Activated CD4-positive, CD25-positive, alpha-beta regulatory T cell treated with anti-CD3 and anti-CD28 coated beads, Interleukin-2, amount 50 U/mL, for 16 hours (primary cell): ENCODE results near the gene ACP5.
A peak's percentile ranks its signal among the peaks of the same experiment; 100 is the strongest.
"Not testable (repeated sequence)": the region's sequence is repeated elsewhere in the genome, so short reads cannot be mapped to it uniquely, and the experiment has no call there.

ENCODE experiments used
- DNase-seq: peaks from one replicate; pipeline ENCODE4 v3.0.0-alpha.2; 2020; ENCODE audit warnings: low read depth, low spot score

ACP5 gene

DNA sequence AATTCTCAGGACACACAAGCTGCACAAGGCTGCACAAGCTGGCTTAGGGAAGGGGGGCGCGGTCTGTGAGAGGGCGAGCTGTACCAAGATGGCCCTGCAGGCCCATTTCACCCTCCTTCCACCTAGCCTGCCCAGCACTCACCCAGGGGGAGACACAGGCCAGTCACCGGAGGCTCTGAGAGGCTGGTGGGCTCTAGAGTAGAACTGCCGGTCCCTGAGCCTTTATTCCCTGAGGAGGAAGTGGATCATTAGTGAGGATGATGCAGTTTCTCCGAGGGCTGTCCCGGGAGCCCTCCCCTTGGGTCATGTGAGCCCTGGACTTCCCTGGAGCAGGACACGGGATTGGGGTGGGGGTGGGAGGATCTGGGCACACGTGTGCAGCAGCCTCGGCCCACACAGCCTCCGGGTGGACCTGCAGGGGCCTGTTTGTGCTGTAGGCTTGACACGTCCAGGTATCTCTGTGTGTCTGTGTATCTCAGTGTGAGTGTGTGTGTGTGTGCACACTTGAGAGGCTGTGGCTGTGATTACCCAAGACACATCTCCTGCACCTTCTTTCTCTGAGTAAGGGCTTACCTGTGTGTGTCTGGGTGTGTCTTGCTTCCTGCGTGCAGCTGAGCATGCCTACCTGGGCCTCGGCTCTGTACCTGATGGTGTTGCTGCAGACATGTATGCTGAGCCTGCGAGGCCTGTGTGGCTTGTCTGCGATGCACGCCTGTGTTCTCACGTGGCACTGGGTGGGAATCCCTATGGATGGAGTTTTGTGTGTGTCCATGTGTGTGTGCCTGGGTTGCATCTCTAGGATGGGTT, at the start of gene ACP5:
Gene ACP5, minus strand, starts transcription at position 195 of the 807 bp plus-strand sequence. CDS start 328 bp downstream, outside the sequence.
- DNase-seq: no peak

DNA sequence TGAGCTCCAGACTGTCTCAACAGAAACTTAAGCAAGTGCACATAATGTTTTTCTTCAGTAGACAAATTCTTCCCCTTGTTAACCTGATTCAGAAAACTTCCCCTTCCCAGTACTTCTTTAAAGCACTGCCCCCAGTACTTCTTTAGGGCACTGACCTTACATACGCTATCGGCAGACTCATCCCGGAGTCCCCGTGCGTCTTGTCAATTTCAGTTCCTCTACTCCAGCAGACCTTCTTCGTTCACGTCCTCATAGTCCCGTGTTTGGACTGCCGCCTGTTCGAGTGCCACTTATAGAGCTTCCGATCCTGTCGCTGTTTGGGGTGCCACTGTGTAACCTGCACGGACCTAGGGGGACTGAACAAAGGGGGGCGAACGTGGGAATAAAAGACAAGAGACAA, 48.8 kb upstream of the ACP5 start:
- no peak for DNase-seq

DNA sequence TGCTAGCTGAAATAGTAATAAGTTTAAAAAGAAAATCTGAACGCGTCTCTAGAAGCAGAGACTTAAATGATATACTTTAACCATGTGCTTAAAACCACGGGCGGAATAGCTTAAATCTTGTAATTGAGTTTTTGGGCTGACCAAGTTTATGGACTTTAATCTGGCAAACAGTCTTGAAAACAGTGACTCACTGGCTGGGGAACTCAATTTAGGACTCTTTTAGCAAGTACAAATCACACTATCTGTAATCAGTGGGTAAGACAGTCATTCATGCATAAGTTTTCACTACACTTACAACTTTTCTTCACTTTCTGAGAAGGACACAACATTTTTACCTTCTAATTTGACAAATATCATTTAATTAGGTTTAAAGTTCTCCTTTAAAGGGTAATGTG, 46.6 kb upstream of the ACP5 start:
- no peak for DNase-seq

DNA sequence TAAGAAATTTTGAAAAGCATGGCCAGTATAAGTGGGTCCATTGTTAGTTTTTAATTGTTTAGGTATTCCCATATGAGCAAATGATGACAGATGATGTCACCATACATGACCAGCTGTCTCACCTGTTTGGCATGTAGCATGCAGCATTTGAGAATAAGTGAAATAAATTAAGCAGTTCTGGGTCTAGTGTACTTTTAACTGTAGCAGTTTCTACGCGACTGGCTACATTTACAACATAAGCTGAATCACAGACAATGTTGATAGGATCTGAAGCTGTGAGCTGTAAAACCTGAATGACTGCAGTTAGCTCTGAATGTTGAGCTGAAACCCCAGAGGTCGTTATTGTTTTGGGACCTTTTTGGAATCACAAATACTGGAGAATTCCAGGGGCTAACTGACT, 45.0 kb upstream of the ACP5 start:
- DNase-seq: not testable (repeated sequence)

DNA sequence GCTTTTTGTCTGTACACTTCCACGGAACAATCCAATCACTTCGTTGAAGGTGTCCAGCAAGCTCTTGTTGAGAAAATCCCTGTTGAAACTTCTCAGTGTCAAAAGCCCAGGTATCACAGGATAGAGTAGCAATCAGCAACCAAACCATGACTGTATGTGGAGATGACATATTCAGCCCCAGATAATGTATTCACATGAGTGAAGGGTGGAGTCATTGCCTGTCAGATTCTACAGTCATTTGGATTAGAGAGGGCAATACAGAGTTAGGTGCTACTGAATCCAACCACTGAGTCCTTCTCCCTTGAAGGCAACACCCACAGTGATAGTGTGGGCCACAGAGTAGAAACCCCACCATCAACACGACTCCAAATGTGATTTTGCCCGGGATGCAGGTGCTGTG, 43.1 kb upstream of the ACP5 start:
- DNase-seq: no peak

DNA sequence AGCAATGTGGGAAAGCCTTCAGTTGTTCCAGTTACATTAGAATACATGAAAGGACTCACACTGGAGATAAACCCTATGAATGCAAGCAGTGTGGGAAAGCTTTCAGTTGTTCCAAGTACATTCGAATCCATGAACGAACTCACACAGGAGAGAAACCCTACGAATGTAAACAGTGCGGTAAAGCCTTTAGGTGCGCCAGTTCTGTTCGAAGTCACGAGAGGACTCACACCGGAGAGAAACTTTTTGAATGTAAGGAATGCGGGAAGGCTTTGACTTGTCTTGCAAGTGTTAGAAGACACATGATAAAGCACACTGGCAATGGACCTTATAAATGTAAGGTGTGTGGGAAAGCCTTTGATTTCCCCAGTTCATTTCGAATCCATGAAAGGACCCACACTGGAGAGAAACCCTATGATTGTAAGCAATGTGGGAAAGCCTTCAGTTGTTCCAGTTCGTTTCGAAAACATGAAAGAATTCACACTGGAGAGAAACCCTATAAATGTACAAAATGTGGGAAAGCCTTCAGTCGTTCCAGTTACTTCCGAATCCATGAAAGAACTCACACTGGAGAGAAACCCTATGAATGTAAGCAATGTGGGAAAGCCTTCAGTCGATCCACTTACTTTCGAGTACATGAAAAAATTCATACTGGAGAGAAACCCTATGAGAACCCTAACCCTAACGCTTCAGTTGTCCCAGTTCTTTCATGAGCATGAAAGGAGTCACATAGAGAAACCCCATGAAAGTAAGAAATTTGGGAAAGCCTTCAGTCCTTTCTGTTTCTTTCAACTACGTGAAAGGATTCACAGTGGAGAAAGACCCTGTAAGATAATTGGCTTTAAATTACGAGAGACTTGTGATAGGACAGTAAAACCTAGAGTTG, 40.0 kb upstream of the ACP5 start:
- DNase-seq: no peak

DNA sequence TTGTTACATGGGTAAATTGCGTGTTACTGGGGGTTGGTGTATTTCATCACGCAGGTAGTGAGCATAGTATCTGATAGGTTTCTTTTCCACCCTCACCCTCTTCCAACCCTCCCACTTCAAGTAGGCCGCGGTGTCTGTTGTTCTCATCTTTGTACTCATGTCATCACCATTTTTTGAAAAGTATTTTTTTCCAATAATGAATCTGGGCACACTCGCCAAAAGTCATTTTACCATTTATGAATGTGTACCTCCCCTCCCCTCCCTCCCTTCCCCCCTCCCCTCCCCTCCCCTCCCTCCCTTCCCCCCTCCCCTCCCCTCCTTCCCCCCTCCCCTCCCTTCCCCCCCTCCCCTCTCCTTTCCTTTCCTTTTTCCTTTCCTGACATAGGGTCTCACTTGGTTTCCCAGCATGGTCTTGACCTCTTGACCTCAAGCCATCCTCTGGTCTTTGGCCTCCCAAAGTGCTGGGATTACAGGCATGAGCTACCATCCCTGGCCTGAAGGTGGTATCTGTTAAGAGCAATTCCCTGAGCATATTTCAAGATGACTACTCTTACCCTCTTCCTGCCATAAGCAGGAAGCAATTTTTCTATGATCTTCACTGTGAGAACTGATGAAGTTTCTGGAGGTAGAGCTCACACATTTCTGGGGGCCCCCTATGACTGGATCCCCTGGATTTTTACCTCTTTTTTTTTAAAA, 35.5 kb upstream of the ACP5 start:
- DNase-seq: no peak

DNA sequence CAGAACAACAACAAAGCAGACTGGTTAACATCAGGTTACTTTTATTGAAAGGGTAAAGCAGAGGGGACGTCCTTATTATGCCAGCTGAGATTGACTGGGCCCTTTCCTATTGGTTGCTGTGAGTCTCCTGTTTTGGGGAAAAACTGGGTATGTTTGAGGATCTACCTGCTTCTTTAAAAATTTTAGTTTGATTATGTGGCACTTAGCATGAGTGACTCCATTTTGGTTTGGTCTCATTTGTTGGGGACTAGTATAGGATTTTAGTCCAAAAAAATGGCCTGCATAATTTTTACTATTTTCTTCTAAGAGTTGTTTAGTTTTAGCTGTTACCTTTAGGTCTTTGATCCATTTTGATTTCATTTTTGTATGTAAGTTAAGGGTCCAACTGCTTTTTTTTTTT, 34.3 kb upstream of the ACP5 start:
- DNase-seq: no peak

DNA sequence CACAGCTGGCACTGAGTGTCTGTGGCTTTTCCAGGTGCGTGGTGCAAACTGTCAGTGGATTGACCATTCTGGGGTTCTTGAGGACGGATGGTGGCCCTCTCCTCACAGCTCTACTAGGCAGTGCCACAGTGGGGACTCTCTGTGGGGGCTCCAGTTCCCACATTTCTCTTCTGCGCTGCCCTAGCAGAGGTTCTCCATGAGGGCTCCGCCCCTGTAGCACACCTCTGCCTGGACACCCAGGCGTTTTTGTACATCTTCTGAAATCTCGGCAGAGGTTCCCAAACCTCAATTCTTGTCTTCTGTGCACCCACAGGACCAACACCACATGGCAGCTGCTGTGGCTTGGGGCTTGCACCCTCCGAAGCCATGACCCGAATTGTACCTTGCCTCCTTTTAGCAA, 29.0 kb upstream of the ACP5 start:
- no peak for DNase-seq

DNA sequence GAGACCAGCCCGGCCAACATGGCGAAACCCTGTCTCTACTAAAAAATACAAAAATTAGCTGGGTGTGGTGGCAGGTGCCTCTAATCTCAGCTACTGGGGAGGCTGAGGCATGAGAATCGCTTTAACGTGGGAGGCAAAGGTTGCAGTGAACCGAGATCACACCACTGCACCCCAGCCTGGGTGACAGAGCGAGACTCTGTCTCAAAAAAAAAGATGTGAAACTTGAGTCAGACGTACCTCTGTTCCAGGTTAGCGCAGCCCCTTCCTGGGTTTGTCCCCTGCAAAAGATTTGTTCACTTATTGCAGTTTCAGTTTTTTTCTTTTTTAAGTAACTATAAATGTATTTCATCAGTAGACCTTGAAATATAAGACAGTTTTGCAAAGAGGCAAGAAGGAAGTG, 22.3 kb upstream of the ACP5 start:
- not testable (repeated sequence) for DNase-seq

DNA sequence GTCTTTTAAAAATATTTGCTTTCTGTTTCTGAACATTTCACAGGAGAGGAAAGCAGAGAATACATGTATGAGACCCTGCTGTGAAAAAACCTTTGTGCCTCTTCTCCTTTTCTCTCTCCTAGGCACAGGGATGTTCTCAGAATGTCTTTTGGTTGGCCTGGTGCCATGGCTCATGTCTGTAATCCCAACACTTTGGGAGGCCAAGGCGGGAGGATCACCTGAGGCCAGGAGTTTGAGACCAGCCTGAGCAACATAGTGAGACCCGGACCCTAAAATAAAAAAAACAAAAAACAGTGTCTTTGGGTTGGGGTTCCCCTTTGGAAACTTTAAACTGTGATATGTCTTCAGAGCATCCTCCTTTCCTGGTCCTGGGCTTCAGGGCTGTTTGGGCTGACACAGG, 21.3 kb upstream of the ACP5 start:
- DNase-seq: no peak

DNA sequence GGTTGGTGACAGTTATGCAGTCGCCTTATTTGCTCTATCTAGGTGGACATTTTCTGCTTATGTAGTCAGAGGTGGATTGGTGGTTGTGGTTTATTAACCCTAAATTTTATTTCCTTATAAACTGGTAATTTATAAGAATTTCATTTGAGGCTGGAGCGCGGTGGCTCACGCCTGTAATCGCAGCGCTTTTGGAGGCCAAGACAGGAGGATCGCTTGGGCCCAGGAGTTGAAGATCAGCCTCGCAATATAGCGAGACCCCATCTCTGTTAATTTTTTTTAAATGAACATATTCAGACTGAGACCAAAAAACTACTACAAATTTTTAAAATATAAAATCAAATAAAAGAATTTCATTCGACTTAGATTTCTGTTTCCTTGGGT, 20.6 kb upstream of the ACP5 start:
- DNase-seq: no peak

DNA sequence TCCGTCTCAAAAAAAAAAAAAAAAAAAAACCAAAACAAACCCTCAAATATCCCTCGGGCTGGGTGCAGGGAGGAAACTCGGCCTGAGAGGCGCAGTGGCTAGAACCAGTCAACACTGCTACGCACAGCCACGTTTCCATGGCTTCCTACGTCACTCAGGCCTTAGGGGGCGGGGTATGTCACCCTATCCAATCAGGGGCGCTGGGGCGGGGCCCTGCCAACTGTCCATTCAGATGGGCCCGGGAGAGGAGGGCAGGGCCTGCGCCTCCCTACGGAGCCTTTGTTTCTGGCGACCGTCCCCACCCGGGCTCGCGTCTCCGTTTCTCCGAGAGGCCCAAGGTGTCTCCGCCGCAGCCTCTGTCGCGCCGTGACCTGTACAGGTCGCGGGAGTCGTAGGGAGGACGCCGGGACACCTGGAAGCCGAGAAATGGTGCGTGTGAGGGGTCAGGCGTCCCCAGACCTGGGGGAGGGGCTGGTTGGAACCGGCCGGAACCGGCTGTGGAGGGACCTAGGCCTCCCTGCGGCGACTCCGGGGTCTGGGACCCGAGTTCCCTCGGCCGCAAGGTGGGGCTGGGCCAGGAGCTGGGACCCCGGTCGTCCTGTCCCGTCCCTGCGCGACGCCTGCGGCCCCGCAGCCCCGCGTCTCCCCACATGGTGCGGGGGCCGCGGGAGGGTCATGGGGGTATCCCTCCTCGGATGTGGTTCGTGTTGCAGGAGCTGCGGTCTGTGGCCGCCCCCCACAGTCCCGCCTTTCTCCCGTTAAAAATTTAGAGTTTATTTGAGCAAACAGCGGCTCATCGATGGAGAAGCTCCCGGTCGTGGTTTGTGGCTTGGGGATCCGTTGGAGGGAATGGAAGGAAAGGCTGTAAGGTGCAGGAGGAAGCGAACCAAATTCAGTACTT, 20.0 kb upstream of the ACP5 start, which contains the start of gene ZNF627:
Gene ZNF627, plus strand, starts transcription at position 282 of the 901 bp plus-strand sequence. Its CDS starts 145 bp downstream, at position 427.
- DNase-seq: peak; percentile 96

DNA sequence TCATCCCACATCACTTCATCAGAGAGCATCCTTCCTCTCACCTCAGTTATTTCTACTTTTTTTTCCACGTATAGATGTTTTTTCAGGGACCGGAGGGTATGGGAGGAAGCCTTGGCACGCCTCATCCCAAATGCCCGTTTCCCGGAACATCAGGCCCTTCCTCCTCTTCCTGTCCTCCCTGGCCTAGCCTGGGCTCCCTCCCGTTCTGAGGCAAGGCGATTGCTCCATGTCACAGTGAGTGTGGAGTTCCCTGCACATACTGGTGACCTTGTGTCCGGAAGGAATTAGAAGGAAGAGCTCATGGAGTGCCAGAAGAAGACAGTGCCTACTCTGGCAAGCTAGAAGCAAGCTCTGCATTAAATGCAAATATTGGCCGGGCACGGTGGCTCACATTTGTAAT, 18.7 kb upstream of the ACP5 start:
- DNase-seq: no peak

DNA sequence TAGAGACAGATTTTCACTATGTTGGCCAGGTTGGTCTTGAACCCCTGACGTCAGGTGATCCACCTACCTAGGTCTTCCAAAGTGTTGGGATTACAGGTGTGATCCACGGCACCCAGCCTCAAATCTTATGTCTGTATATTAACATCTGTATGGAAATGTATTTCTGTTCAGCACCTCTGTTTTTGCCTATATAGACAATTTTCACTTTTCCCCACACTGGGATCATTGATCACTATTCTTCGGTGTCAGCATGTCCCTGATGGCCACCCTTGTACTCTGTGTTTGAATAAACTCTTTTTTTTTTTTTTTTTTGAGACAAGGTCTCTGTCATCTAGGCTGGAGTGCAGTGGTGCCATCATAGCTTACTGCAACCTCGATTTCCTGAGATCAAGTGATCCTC, 16.6 kb upstream of the ACP5 start:
- no peak for DNase-seq

DNA sequence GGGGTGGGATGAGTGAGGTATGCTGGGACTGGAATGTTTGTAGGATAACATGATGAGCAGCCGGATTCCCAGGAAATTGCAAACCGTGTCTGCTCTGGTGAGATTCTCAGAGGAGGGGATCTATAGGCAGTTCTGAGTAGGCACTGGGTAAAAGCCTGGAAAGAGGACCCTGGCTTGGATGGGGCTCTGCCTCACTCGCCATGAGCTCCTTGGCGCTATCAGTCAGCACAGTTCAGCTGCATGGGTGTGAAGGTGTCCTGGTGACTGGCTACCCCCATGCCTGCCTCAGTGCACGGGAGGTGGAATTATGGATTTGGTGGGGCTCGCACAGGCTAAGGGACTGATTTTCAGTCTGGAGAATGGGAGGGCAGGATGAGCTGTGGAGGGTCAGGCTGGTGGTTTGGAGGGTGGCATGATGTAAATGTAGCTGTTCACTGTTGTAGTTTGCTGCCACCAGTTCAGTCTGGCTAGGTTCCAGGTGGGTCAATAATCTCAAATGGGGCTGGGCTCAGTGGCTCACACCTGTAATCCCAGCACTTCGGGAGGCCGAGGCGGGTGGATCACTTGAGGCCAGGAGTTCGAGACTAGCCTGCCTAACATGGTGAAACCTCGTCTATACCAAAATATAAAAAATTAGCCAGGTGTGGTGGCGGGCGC, 10.7 kb upstream of the ACP5 start:
- DNase-seq: no peak

DNA sequence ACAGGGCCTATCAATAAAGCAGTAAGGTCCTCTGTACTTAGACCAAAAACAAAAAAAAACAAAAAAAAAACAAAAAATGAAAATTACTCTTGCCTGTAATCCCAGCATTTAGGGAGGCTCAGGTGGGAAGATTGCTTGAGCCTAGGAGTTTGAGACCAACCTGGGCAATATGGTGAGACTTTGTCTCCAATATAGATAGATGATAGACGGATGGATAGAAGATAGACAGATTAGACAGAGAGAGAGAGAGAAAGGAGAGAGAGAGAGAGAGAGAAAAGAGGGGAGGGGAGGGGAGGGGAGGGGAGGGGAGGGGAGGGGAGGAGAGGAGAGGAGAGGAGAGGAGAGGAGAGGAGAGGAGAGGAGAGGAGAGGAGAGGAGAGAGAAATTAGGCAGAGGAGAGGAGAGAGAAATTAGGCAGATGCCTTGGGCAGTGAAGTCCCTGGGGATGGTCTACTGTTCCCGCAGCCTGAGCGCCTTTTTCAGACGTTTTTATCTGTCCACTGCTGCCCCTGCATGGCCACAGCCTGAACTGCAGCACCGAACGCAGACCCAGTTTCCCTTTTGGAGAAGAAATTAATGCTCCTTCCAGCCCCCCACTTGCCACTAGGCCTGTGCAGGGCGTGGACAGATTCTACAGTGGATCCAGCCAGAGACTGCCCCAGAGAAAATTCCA, 10.0 kb upstream of the ACP5 start:
- peak; percentile 55 for DNase-seq

DNA sequence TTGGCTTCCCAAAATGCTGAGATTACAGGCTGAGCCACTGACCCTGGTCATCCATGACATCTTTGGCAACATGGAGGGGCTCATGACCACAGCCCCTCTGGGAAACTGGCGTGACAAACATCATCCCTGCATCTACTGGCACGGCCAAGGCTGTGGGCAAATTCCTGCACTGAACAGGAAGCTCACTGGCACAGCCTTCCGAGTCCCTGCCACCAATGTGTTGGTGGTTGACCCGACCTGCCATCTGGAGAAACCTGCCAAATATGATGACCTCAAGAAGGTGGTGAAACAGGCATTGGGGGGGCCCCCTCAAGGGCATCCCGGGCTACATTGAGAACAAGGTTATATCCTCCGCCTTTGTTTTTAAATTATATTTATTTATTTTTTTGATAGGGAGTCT, 8.9 kb upstream of the ACP5 start:
- DNase-seq: no peak

DNA sequence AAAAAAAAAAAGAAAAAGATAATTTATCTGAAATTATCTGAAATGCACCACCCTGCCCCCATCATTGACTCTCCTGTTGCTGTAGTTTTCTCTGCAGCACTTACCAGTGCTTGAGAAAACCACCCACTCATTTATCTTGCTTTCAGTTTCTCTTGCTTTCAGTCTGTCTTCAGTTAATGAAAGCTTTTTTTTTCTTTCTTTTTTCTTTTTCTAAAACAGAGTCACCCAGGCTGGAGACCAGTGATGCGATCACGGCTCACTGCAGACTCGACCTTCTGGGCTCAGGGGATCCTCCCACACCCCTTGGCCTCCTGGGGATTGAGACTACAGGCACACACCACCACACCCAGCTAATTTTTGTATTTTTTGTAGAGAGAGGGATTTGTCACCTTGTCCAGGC, 4.3 kb upstream of the ACP5 start:
- DNase-seq: no peak

DNA sequence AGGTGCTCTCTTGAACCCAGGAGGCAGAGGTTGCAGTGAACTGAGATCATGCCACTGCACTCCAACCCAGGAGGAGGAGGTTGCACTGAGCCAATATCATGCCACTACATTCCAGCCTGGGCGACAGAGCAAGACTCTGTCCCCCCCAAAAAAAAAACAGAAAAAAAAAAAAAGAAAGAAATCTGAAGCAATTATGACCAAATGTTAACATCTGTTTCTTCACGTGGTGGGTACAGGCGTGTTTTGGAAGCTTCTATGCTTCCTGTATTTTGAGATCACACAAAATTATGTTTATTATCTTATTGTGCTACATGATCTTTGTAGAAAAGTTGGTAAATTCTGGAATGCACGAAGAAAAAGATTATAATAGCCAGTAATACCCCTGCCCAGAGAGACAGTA, 2.7 kb upstream of the ACP5 start:
- no peak for DNase-seq
